Natural killer cell (primary cell): ENCODE measurements around the gene NHEJ1. TPM values are rescaled to one million over a fixed set of nuclear protein-coding genes. Genes with fewer than 3 reads are reported as not detected.

ENCODE experiments used
- ATAC-seq, 3 donors: fragments of 150-1000 bp in 2 of 3; fragments of 200-7000 bp in 1 of 3; cut with Tn5 transposase; 1 replicate in 1 of 3; 2 replicates in 2 of 3; pipeline ENCODE4 v1.10.0; 2021; ENCODE audit warnings: mild to moderate bottlenecking in 2 of 3, moderate library complexity in 2 of 3
- DNase-seq, 2 donors: peaks; one replicate each; pipeline versions ENCODE4 v3.0.0 to v3.0.0-alpha.2; 2013 to 2021; ENCODE audit warnings: mixed read lengths in 1 of 2
- H3K27ac ChIP-seq: one replicate; pipeline ENCODE4 v1.5.1; 2013; ENCODE audit warnings: mild to moderate bottlenecking, low read length
- H3K27me3 ChIP-seq: one replicate; pipeline ENCODE4 v1.6.1; 2013; ENCODE audit warnings: low read length; ENCODE audit not compliant: control insufficient read depth, insufficient read depth
- H3K36me3 ChIP-seq: one replicate; pipeline ENCODE4 v1.6.1; 2013; ENCODE audit warnings: low read length; ENCODE audit not compliant: control insufficient read depth, insufficient read depth
- H3K4me1 ChIP-seq: one replicate; pipeline ENCODE4 v1.6.1; 2013; ENCODE audit warnings: low read length; ENCODE audit not compliant: control insufficient read depth, insufficient read depth
- H3K4me3 ChIP-seq: one replicate; pipeline ENCODE4 v1.5.1; 2013; ENCODE audit warnings: low read length
- H3K9me3 ChIP-seq: one replicate; pipeline ENCODE4 v1.6.1; 2013; ENCODE audit warnings: low read length; ENCODE audit not compliant: control insufficient read depth, insufficient read depth
- H3K27ac Mint-ChIP-seq, 2 donors: one replicate each; pipeline ENCODE4 v1.8.0; 2022; ENCODE audit warnings: mild to moderate bottlenecking in 2 of 2, mixed read lengths in 2 of 2, moderate library complexity in 1 of 2
- H3K27me3 Mint-ChIP-seq, 2 donors: one replicate each; pipeline ENCODE4 v1.8.0; 2022; ENCODE audit warnings: low read depth in 2 of 2, mixed read lengths in 2 of 2
- H3K36me3 Mint-ChIP-seq: one replicate; pipeline ENCODE4 v1.8.0; 2022; ENCODE audit warnings: mixed read lengths
- H3K4me1 Mint-ChIP-seq, 2 donors: one replicate each; pipeline ENCODE4 v1.8.0; 2022; ENCODE audit warnings: mixed read lengths in 2 of 2
- H3K4me3 Mint-ChIP-seq: one replicate; pipeline ENCODE4 v1.8.0; 2022; ENCODE audit warnings: mild to moderate bottlenecking, moderate library complexity, mixed read lengths
- H3K9me3 Mint-ChIP-seq, 2 donors: one replicate each; pipeline ENCODE4 v1.8.0; 2022; ENCODE audit warnings: mixed read lengths in 2 of 2
- CTCF ChIP-seq: fragments of 200-600 bp; IDR thresholded peaks from one replicate; pipeline ENCODE4 v1.8.0; 2022; ENCODE audit warnings: antibody characterized with exemption
- WGBS: methylation state at CpG from one replicate; pipeline ENCODE4 v1.1.7; 2013; ENCODE audit warnings: missing lambda C conversion rate; ENCODE audit not compliant: insufficient coverage; 5-methylcytosine and 5-hydroxymethylcytosine counted together
- intact Hi-C: fragments of 100-400 bp; cut with micrococcal nuclease; formaldehyde crosslinking; loops from one replicate; pipeline ENCODE4 v1.14.2; 2022
- total RNA-seq, 4 donors: library from RNA; stranded (reverse); fragments of 120-200 nt in 1 of 4; gene quantifications; one replicate each; pipeline versions ENCODE4 v1.2.3 to v1.2.4, GENCODE V29; 2013 to 2022

The NHEJ1 gene
- total RNA-seq, 3 donors from 2014 or later (not counting 1 experiment from before 2014, with no cell fraction given): 9.9 to 12.7 (median 11.0) TPM

DNA sequence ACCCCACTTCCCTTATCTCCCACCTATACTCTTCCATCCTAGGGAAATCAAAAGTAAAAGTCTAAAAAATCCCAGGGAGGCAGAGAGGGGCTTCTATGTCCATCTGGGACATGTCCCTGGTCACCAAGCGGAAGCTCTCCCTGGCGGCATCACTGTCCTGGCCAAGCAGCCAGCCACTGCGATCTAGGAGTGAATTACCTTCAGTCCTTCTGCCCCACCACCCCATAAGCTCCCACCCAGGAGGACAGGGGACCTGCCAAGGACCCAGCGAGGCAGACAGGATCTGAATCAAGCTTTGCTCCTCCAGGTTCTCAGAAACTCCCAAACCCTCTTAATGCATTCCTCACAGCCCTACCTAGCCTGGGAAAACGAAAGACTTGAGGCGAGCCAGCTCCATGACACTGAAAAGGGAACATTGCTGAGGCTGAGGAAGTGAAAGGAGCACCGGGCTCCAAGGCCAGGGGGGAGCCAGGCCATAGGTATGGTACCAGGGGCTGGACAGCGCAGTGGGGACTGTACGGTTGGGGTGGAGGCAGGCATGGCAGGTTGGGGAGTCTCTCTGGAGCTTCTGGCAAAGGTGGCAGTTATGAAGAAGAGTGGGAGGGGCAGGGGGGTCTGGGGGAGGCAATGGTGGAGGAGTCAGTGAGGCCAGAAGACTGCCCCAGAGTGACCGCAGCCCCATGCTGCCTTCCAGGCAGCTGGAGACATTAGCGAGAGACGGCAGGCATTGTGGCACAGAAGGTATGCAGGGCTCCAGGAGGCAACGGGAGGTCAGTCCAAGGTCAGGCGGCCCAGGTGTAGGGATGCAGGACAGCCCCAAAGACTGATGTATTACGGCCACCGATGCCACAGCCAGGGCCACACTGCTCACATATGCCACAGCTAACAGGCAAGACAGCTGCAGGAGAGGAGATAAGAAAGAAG is 11.9 kb upstream of the NHEJ1 start:
- Mint-ChIP-seq H3K27me3 (no peaks in the 10 kb centered on the region), H3K4me3 (no peak overlapping the region), H3K36me3 (peaks cover 9% of the 10 kb centered on the region), H3K9me3 (no peaks in the 10 kb centered on the region), H3K4me1 (peaks cover 30 to 44% of the 10 kb centered on the region in 2 donors), H3K27ac (no peak overlapping the region)
- H3K27ac ChIP-seq: no peak overlapping the region
- H3K9me3 ChIP-seq: no peaks in the 10 kb centered on the region
- intact Hi-C loops: loop anchor here (10.0 kb wide), 1 partner anchor 212 kb away; the partner anchor contains the start of gene DNPEP
- H3K4me3 ChIP-seq: no peak overlapping the region
- DNase-seq (no peak), ATAC-seq (no peak)
- 91% methylated on average over 16 of the region's 16 CpGs for WGBS
- peaks cover 23% of the 10 kb centered on the region for H3K4me1 ChIP-seq
- TF ChIP-seq CTCF: no peak
- no peaks in the 10 kb centered on the region for H3K27me3 ChIP-seq
- peaks cover 36% of the 10 kb centered on the region for H3K36me3 ChIP-seq

DNA sequence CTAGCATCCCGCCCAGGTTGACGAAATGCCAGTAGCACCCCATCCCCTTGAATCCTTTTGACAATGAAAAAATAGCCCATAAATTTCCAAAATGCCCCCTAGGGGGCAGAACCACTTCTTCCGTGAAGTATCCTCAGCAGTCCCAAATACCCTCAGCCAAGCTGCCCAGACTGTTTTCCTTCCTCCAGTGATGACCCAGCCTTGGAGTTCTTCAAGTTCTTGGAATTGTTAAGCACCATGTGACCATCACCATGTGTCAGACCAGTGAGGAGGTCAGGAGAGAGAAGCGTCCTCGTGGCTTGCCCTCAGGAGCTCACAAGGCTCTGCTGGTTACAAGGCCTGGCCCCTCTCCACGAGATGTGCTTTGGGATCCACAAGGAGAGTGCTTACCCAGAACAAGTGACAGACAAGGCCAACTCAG is 10.6 kb upstream of the NHEJ1 start:
- peak in 2 of 3 donors; percentile 64 to 74 for ATAC-seq
- Mint-ChIP-seq H3K27ac (peak overlapping the region; percentile 51 to 63), H3K27me3 (no peaks in the 10 kb centered on the region), H3K36me3 (peaks cover 9% of the 10 kb centered on the region), H3K4me3 (no peak overlapping the region), H3K9me3 (no peaks in the 10 kb centered on the region), H3K4me1 (peaks cover 24 to 37% of the 10 kb centered on the region in 2 donors)
- H3K9me3 ChIP-seq: no peaks in the 10 kb centered on the region
- WGBS: 75% methylated on average over 6 of the region's 6 CpGs
- intact Hi-C loops: loop anchor here (1.0 to 10.0 kb wide), 2 partner anchors 40 to 214 kb away; partner anchors contain the start of gene DNPEP
- no peak overlapping the region for H3K4me3 ChIP-seq
- TF ChIP-seq CTCF: peak; percentile 74
- H3K36me3 ChIP-seq: peaks cover 36% of the 10 kb centered on the region
- DNase-seq: peak in 1 of 2 donors; percentile 71
- peaks cover 18% of the 10 kb centered on the region for H3K4me1 ChIP-seq
- no peaks in the 10 kb centered on the region for H3K27me3 ChIP-seq
- peak overlapping the region; percentile 11 for H3K27ac ChIP-seq

DNA sequence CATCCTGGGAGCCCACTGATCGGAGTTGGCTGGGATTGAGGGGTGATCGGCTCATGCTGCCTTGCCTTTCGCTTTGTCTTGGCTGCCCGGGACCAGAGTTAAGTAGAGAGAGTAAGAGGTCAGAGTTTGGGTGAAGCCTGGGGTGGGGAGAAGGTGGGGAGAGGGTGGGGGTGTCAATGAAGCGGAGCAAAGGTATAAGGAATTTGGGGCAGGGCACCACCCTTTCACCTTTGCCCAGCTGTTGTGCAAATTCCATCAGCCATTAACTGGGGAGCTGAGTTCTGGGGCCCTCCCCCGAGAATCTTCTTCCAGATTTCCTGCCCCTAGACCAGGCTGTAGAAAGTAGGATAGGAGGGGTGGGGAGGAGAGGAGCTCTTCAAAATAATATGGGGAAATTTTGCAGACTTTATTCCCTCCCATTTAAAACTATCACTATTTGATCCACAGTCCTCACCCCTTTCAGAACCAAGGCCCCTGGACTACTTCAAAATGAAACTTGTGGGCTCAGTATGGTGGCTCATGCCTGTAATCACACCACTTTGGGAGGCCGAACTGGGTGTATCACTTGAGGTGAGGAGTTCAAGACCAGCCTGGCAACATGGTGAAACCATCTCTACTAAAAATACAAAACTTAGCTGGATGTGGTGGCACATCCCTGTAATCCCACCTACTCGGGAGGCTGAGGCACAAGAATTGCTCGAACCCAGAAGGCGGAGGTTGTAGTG is 9.5 kb upstream of the NHEJ1 start, which contains the start of gene SLC23A3:
Gene SLC23A3 (minus strand): TSS at position 100 of the 725 bp plus-strand sequence. CDS start 45 bp downstream, at position 55.
- no peaks in the 10 kb centered on the region for H3K27me3 ChIP-seq
- TF ChIP-seq CTCF: no peak
- H3K4me1 Mint-ChIP-seq: peaks cover 15 to 28% of the 10 kb centered on the region in 2 donors
- H3K4me3 Mint-ChIP-seq: no peak within 1 kb of the TSS
- H3K27ac ChIP-seq: no peak within 1 kb of the TSS
- no peak within 1 kb of the TSS for H3K27ac Mint-ChIP-seq
- intact Hi-C loops: loop anchor here (10.0 kb wide), 1 partner anchor 215 kb away; the partner anchor contains the start of gene DNPEP
- 93% methylated on average over 9 of the region's 10 CpGs for whole genome bisulfite sequencing
- peaks cover 6% of the 10 kb centered on the region for H3K4me1 ChIP-seq
- no peaks in the 10 kb centered on the region for H3K27me3 Mint-ChIP-seq
- ATAC-seq (no peak), DNase-seq (no peak)
- H3K9me3 Mint-ChIP-seq: no peaks in the 10 kb centered on the region
- H3K4me3 ChIP-seq: no peak within 1 kb of the TSS
- H3K36me3 Mint-ChIP-seq: peaks cover 9% of the 10 kb centered on the region
- peaks cover 35% of the 10 kb centered on the region for H3K36me3 ChIP-seq
- H3K9me3 ChIP-seq: no peaks in the 10 kb centered on the region
